Esophagus muscularis mucosa (tissue), 4 donors: Measurements from ENCODE around the gene KIAA1755. TPM values are rescaled to one million over a fixed set of nuclear protein-coding genes. Genes with fewer than 3 reads are reported as not detected.

Experiments used
- DNase-seq: peaks from one replicate; pipeline ENCODE4 v3.0.0-alpha.2; 2017; ENCODE audit errors: extremely low spot score
- H3K27ac ChIP-seq, 4 donors: fragments of 200-600 bp; sonication (generic); replicated peaks in 1 of 4; 1 replicate in 3 of 4; 2 replicates in 1 of 4; pipeline ENCODE4 v1.5.1; 2016 to 2019; ENCODE audit warnings: mild to moderate bottlenecking in 1 of 4
- H3K27me3 ChIP-seq, 4 donors: fragments of 200-600 bp; sonication (generic); one replicate each; pipeline versions ENCODE4 v1.5.1 to v1.6.0; 2016 to 2019
- H3K36me3 ChIP-seq, 4 donors: fragments of 200-600 bp; sonication (generic); one replicate each; pipeline ENCODE4 v1.5.1; 2016 to 2019
- H3K4me1 ChIP-seq, 4 donors: fragments of 200-600 bp; sonication (generic); one replicate each; pipeline ENCODE4 v1.5.1; 2016 to 2019
- H3K4me3 ChIP-seq, 4 donors: fragments of 200-600 bp; sonication (generic); 1 replicate in 2 of 4; 2 replicates in 2 of 4; pipeline ENCODE4 v1.5.1; 2016 to 2019; ENCODE audit warnings: mild to moderate bottlenecking in 4 of 4, moderate library complexity in 1 of 4
- H3K9me3 ChIP-seq, 4 donors: fragments of 200-600 bp; sonication (generic); 1 replicate in 3 of 4; 2 replicates in 1 of 4; pipeline ENCODE4 v1.5.1; 2016 to 2019
- CTCF ChIP-seq, 3 experiments: fragments of 200-600 bp in 2 of 3; fragments of 450-650 bp in 1 of 3; sonication (generic) in 2 of 3; IDR thresholded peaks; one replicate each; pipeline ENCODE4 v1.5.1; 2017 to 2019; ENCODE audit warnings: antibody characterized with exemption in 3 of 3, mild to moderate bottlenecking in 2 of 3, moderate library complexity in 1 of 3
- EP300 ChIP-seq: sonication (generic); formaldehyde crosslinking; IDR thresholded peaks from one replicate; pipeline ENCODE4 v1.6.1; 2017; ENCODE audit warnings: antibody characterized with exemption
- POLR2A ChIP-seq: fragments of 450-650 bp; IDR thresholded peaks from one replicate; pipeline ENCODE4 v1.6.1; 2017; ENCODE audit warnings: antibody characterized with exemption, moderate library complexity, mild to moderate bottlenecking, low read depth
- POLR2AphosphoS5 ChIP-seq, 2 donors: sonication (generic); formaldehyde crosslinking; IDR thresholded peaks; one replicate each; pipeline ENCODE4 v1.6.1; 2017; ENCODE audit warnings: antibody characterized with exemption in 2 of 2
- WGBS: methylation state at CpG from one replicate; pipeline ENCODE4 v1.1.5; 2018; 5-methylcytosine and 5-hydroxymethylcytosine counted together
- intact Hi-C: fragments of 100-400 bp; cut with DNase I; formaldehyde crosslinking; loops from one replicate; pipeline ENCODE4 v1.15.1; 2023
- total RNA-seq, 4 donors: library from RNA; depleted of rRNA; stranded (reverse); fragments of >200 nt; gene quantifications; one replicate each; pipeline versions ENCODE4 v1.1.0 to v1.2.1, GENCODE V29; 2016

The KIAA1755 gene
- total RNA-seq, 4 donors from 2014 or later = 7.3 to 13.3 (median 8.5) TPM

- intact Hi-C loops = loop anchor here (2.0 to 5.0 kb wide), 2 partner anchors 55 to 658 kb away; partner anchors contain the start of gene TGM2
- Histone ChIP-seq H3K36me3 (peaks cover 0 to 53% (median 4%) of the 10 kb centered on the region in 4 donors), H3K4me1 (peaks cover 4 to 23% (median 19%) of the 10 kb centered on the region in 4 donors), H3K4me3 (no peak overlapping the region), H3K9me3 (no peaks in the 10 kb centered on the region), H3K27me3 (no peaks in the 10 kb centered on the region), H3K27ac (peak overlapping the region in 1 of 4 donors; percentile 2)
- no peak for DNase-seq
- TF ChIP-seq CTCF (IDR thresholded peaks at IDR 0.05) (peak; percentile 73 to 90 (median 85)), POLR2AphosphoS5 (IDR thresholded peaks at IDR 0.05) (no peak)
- 52% methylated on average over 12 of the region's 12 CpGs for WGBS
Observed at GRCh38 chr20:38222231-38222922, 38.2 kb downstream of the KIAA1755 start.

GRCh38 chr20:38221119-38221589, 39.4 kb downstream of the KIAA1755 start:
- TF ChIP-seq POLR2AphosphoS5 (IDR thresholded peaks at IDR 0.05) (no peak), CTCF (IDR thresholded peaks at IDR 0.05) (peak; percentile 79 to 93 (median 88))
- no peaks in the 10 kb centered on the region for H3K9me3 ChIP-seq
- no peaks in the 10 kb centered on the region for H3K27me3 ChIP-seq
- H3K36me3 ChIP-seq = peaks cover 0 to 45% (median 4%) of the 10 kb centered on the region in 4 donors
- 6% methylated on average over 7 of the region's 11 CpGs for WGBS
- H3K4me1 ChIP-seq = peaks cover 4 to 24% (median 14%) of the 10 kb centered on the region in 4 donors
- H3K27ac ChIP-seq = no peak overlapping the region
- intact Hi-C loops = loop anchor here (2.0 to 5.0 kb wide), 2 partner anchors 54 to 164 kb away; partner anchors contain the start of gene TGM2
- no peak for DNase-seq
- no peak overlapping the region for H3K4me3 ChIP-seq

GRCh38 chr20:38220587-38221118, 39.9 kb downstream of the KIAA1755 start:
- Histone ChIP-seq H3K27me3 (no peaks in the 10 kb centered on the region), H3K27ac (no peak overlapping the region), H3K4me3 (no peak overlapping the region), H3K36me3 (peaks cover 0 to 45% (median 4%) of the 10 kb centered on the region in 4 donors), H3K4me1 (peaks cover 4 to 24% (median 12%) of the 10 kb centered on the region in 4 donors), H3K9me3 (no peaks in the 10 kb centered on the region)
- intact Hi-C loops = loop anchor here (2.0 to 5.0 kb wide), 2 partner anchors 53 to 164 kb away; partner anchors contain the start of gene TGM2
- DNase-seq = no peak
- TF ChIP-seq POLR2AphosphoS5 (IDR thresholded peaks at IDR 0.05) (no peak), POLR2A (no peak), EP300 (no peak), CTCF (IDR thresholded peaks at IDR 0.05) (no peak)
- WGBS = 79% methylated on average over 11 of the region's 11 CpGs

GRCh38 chr20:38219006-38219950, 41.3 kb downstream of the KIAA1755 start:
- TF ChIP-seq POLR2AphosphoS5 (IDR thresholded peaks at IDR 0.05) = no peak
- no peak for TF ChIP-seq EP300
- TF ChIP-seq CTCF (IDR thresholded peaks at IDR 0.05) = no peak
- TF ChIP-seq POLR2A = no peak
- WGBS = 83% methylated on average over 15 of the region's 19 CpGs
- no peak overlapping the region for H3K27ac ChIP-seq
- peaks cover 4 to 24% (median 12%) of the 10 kb centered on the region in 4 donors for H3K4me1 ChIP-seq
- H3K27me3 ChIP-seq = no peaks in the 10 kb centered on the region
- H3K4me3 ChIP-seq = no peak overlapping the region
- no peak for DNase-seq
- H3K9me3 ChIP-seq = no peaks in the 10 kb centered on the region
- H3K36me3 ChIP-seq = peaks cover 0 to 38% (median 4%) of the 10 kb centered on the region in 4 donors
- intact Hi-C loops = no loop called here
